ENCODE results near the gene ELMOD2.
A peak's percentile ranks its signal among the peaks of the same experiment; 100 is the strongest.
"Not testable (repeated sequence)": the region's sequence is repeated elsewhere in the genome, so short reads cannot be mapped to it uniquely, and the experiment has no call there.

The ELMOD2 gene

GRCh38 chr4:140497747-140498636 lies 26.0 kb upstream of the ELMOD2 start, which contains the start of gene MGAT4D:
TSS of gene MGAT4D (minus strand) at chr4:140498293. CDS start at chr4:140498222, 71 bp downstream.
- no peak for DNase-seq (ENCODE audit: low read depth in 1 of 2, low spot score in 1 of 2)

GRCh38 chr4:140499391-140499790 lies 24.6 kb upstream of the ELMOD2 start:
- H3K27ac ChIP-seq (replicated peaks), result no peak overlapping the region
- H3K4me3 ChIP-seq (replicated peaks; ENCODE audit: insufficient read depth, low read length), result no peak overlapping the region
- peaks cover 46% of the 10 kb centered on the region for H3K27me3 ChIP-seq (ENCODE audit: insufficient read depth, poor library complexity, severe bottlenecking)
- no peak for DNase-seq (ENCODE audit: low read depth in 1 of 2, low spot score in 1 of 2)
- TF ChIP-seq, protein P1, sequence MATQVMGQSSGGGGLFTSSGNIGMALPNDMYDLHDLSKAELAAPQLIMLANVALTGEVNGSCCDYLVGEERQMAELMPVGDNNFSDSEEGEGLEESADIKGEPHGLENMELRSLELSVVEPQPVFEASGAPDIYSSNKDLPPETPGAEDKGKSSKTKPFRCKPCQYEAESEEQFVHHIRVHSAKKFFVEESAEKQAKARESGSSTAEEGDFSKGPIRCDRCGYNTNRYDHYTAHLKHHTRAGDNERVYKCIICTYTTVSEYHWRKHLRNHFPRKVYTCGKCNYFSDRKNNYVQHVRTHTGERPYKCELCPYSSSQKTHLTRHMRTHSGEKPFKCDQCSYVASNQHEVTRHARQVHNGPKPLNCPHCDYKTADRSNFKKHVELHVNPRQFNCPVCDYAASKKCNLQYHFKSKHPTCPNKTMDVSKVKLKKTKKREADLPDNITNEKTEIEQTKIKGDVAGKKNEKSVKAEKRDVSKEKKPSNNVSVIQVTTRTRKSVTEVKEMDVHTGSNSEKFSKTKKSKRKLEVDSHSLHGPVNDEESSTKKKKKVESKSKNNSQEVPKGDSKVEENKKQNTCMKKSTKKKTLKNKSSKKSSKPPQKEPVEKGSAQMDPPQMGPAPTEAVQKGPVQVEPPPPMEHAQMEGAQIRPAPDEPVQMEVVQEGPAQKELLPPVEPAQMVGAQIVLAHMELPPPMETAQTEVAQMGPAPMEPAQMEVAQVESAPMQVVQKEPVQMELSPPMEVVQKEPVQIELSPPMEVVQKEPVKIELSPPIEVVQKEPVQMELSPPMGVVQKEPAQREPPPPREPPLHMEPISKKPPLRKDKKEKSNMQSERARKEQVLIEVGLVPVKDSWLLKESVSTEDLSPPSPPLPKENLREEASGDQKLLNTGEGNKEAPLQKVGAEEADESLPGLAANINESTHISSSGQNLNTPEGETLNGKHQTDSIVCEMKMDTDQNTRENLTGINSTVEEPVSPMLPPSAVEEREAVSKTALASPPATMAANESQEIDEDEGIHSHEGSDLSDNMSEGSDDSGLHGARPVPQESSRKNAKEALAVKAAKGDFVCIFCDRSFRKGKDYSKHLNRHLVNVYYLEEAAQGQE (IDR thresholded peaks at IDR 0.05; ENCODE audit: insufficient replicate concordance, low read depth), result no peak
- TF ChIP-seq, protein P2, sequence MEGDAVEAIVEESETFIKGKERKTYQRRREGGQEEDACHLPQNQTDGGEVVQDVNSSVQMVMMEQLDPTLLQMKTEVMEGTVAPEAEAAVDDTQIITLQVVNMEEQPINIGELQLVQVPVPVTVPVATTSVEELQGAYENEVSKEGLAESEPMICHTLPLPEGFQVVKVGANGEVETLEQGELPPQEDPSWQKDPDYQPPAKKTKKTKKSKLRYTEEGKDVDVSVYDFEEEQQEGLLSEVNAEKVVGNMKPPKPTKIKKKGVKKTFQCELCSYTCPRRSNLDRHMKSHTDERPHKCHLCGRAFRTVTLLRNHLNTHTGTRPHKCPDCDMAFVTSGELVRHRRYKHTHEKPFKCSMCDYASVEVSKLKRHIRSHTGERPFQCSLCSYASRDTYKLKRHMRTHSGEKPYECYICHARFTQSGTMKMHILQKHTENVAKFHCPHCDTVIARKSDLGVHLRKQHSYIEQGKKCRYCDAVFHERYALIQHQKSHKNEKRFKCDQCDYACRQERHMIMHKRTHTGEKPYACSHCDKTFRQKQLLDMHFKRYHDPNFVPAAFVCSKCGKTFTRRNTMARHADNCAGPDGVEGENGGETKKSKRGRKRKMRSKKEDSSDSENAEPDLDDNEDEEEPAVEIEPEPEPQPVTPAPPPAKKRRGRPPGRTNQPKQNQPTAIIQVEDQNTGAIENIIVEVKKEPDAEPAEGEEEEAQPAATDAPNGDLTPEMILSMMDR (IDR thresholded peaks at IDR 0.05; ENCODE audit: insufficient read depth, low read length), result no peak
- TF ChIP-seq POLR2AphosphoS5 (IDR thresholded peaks at IDR 0.05; ENCODE audit: low read depth) (no peak), GABPA (IDR thresholded peaks at IDR 0.05; ENCODE audit: low read depth) (no peak), SPI1 (IDR thresholded peaks at IDR 0.05; ENCODE audit: borderline replicate concordance, low read depth) (no peak)

More at GRCh38 chr4:140497747-140498636, 26.0 kb upstream of the ELMOD2 start, which contains the start of gene MGAT4D:
- TF ChIP-seq GABPA (IDR thresholded peaks at IDR 0.05; ENCODE audit: low read depth) (no peak), SPI1 (IDR thresholded peaks at IDR 0.05; ENCODE audit: borderline replicate concordance, low read depth) (no peak), POLR2AphosphoS5 (IDR thresholded peaks at IDR 0.05; ENCODE audit: low read depth) (no peak)
- TF ChIP-seq, protein P1 (IDR thresholded peaks at IDR 0.05; ENCODE audit: insufficient replicate concordance, low read depth), result no peak
- TF ChIP-seq, protein P2 (IDR thresholded peaks at IDR 0.05; ENCODE audit: insufficient read depth, low read length), result no peak
- Histone ChIP-seq H3K27me3 (ENCODE audit: insufficient read depth, poor library complexity, severe bottlenecking) (peaks cover 44% of the 10 kb centered on the region), H3K27ac (replicated peaks) (no peak within 1 kb of the TSS), H3K4me3 (replicated peaks; ENCODE audit: insufficient read depth, low read length) (peak within 1 kb of the TSS; percentile 23)

DNA sequence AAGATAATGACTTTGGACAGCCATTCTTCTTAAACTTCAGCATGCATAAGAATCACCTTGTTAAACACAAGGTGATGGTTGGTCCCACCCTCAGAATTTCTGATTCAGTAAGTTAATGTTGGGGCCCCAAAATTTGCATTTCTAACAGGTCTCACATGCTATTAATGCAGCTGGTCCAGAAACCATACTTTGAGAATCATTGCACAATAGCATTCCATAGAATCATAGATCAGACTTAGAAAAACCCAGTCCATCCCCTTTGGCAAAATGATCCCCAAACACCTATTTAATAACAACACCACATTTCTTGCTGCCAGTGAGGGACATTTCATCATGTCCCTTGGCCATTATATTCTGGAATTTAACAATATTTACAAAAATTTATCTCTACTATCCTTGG lies 19.7 kb upstream of the ELMOD2 start:
- DNase-seq (ENCODE audit: low read depth in 1 of 2, low spot score in 1 of 2), result no peak
- TF ChIP-seq SPI1 (IDR thresholded peaks at IDR 0.05; ENCODE audit: borderline replicate concordance, low read depth) (no peak), GABPA (IDR thresholded peaks at IDR 0.05; ENCODE audit: low read depth) (no peak), POLR2AphosphoS5 (IDR thresholded peaks at IDR 0.05; ENCODE audit: low read depth) (no peak)
- TF ChIP-seq, protein P2 (IDR thresholded peaks at IDR 0.05; ENCODE audit: insufficient read depth, low read length), result no peak
- TF ChIP-seq, protein P1 (IDR thresholded peaks at IDR 0.05; ENCODE audit: insufficient replicate concordance, low read depth), result no peak
- Histone ChIP-seq H3K4me3 (replicated peaks; ENCODE audit: insufficient read depth, low read length) (no peak overlapping the region), H3K27ac (replicated peaks) (no peak overlapping the region), H3K27me3 (ENCODE audit: insufficient read depth, poor library complexity, severe bottlenecking) (peaks cover 17% of the 10 kb centered on the region)

DNA sequence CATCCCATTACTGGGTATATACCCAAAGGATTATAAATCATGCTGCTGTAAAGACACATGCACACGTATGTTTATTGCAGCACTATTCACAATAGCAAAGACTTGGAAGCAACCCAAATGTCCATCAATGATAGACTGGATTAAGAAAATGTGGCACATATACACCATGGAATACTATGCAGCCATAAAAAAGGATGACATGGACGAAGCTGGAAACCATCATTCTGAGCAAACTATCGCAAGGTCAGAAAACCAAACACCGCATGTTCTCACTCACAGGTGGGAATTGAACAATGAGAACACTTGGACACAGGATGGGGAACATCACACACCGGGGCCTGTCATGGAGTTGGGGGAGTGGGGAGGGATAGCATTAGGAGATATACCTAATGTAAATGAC lies 10.2 kb upstream of the ELMOD2 start:
- H3K27me3 ChIP-seq (ENCODE audit: insufficient read depth, poor library complexity, severe bottlenecking); DNase-seq (ENCODE audit: low read depth in 1 of 2, low spot score in 1 of 2): not testable (repeated sequence)

More for the DNA sequence above, 10.2 kb upstream of the ELMOD2 start:
- H3K27ac ChIP-seq (replicated peaks); H3K4me3 ChIP-seq (replicated peaks; ENCODE audit: insufficient read depth, low read length): not testable (repeated sequence)

Measured in HL-60 (cell line).